A549 (cell line): Measurements from ENCODE around the gene CSPG4.

Experiments
- CTCF ChIP-seq: fragments of >200 bp; sonication (Bioruptor Twin); formaldehyde crosslinking; IDR thresholded peaks from 3 replicates; pipeline ENCODE4 v1.5.1; 2016
- ESRRA ChIP-seq: fragments of 150-350 bp; IDR thresholded peaks from 2 replicates; pipeline ENCODE4 v1.6.1; 2014; ENCODE audit warnings: mild to moderate bottlenecking, low read length, borderline replicate concordance
- GATA3 ChIP-seq: IDR thresholded peaks from 2 replicates; pipeline ENCODE4 v1.6.1; 2012; ENCODE audit warnings: borderline replicate concordance
- HEYL ChIP-seq: fragments of 250-450 bp; sonication (Bioruptor Pico); IDR thresholded peaks from 2 replicates; pipeline ENCODE4 v1.8.0; 2021; ENCODE audit warnings: mild to moderate bottlenecking, moderate library complexity
- KDM5A ChIP-seq: fragments of 200-600 bp; sonication (generic); IDR thresholded peaks from 2 replicates; pipeline ENCODE4 v1.6.1; 2016; ENCODE audit warnings: antibody characterized with exemption, mild to moderate bottlenecking
- MAX ChIP-seq: IDR thresholded peaks from 2 replicates; pipeline ENCODE4 v1.6.1; 2012
- NFE2L2 ChIP-seq: fragments of 150-350 bp; conservative IDR thresholded peaks from 2 replicates; pipeline ENCODE4 v1.6.1; 2014; ENCODE audit warnings: low read length
- POLR2A ChIP-seq: IDR thresholded peaks from 2 replicates; pipeline ENCODE4 v1.6.1; 2012; ENCODE audit warnings: mild to moderate bottlenecking, low read length
- RAD21 ChIP-seq, 2 experiments: fragments of >200 bp in 1 of 2; sonication (Bioruptor Twin) in 1 of 2; formaldehyde crosslinking in 1 of 2; IDR thresholded peaks in 1 of 2; conservative IDR thresholded peaks in 1 of 2; 2 replicates in 1 of 2; 3 replicates in 1 of 2; pipeline ENCODE4 v1.6.1; 2012 to 2018; ENCODE audit warnings: inconsistent platforms in 1 of 2
- RNF2 ChIP-seq: fragments of 200-600 bp; sonication (generic); IDR thresholded peaks from 2 replicates; pipeline ENCODE4 v1.6.1; 2016; ENCODE audit warnings: low read depth, mild to moderate bottlenecking, antibody characterized with exemption, moderate library complexity, borderline replicate concordance
- ZC3H11A ChIP-seq: fragments of 450-650 bp; IDR thresholded peaks from 2 replicates; pipeline ENCODE4 v1.6.1; 2014; ENCODE audit warnings: antibody characterized with exemption, mild to moderate bottlenecking

GRCh38 chr15:75653347-75653913 lies 59.2 kb downstream of the CSPG4 start:
- TF ChIP-seq CTCF (no peak), KDM5A (no peak), POLR2A (no peak), ZC3H11A (no peak), NFE2L2 (no peak), RNF2 (no peak), RAD21 (conservative IDR thresholded peaks at IDR 0.05 in 1 of 2, IDR thresholded peaks at IDR 0.05 in 1 of 2) (no peak), GATA3 (no peak), ESRRA (no peak), MAX (no peak), HEYL (CRISPR knock-in tag) (no peak)
